Renal pelvis (tissue), 4 donors: ENCODE results near the gene ARIH2. TPM values are rescaled to one million over a fixed set of nuclear protein-coding genes. Genes with fewer than 3 reads are reported as not detected.

Source experiments
- DNase-seq: peaks from one replicate; pipeline ENCODE4 v3.0.0-alpha.2; 2013
- polyA plus RNA-seq, 3 donors: library from polyadenylated mRNA; unstranded; fragments of 120-200 nt; gene quantifications; one replicate each; pipeline ENCODE4 v1.2.1, GENCODE V29; 2013; ENCODE audit not compliant: insufficient read length in 3 of 3

ARIH2 gene
- polyA plus RNA-seq, 3 donors: 65.3 to 111 (median 94.8) TPM

DNA sequence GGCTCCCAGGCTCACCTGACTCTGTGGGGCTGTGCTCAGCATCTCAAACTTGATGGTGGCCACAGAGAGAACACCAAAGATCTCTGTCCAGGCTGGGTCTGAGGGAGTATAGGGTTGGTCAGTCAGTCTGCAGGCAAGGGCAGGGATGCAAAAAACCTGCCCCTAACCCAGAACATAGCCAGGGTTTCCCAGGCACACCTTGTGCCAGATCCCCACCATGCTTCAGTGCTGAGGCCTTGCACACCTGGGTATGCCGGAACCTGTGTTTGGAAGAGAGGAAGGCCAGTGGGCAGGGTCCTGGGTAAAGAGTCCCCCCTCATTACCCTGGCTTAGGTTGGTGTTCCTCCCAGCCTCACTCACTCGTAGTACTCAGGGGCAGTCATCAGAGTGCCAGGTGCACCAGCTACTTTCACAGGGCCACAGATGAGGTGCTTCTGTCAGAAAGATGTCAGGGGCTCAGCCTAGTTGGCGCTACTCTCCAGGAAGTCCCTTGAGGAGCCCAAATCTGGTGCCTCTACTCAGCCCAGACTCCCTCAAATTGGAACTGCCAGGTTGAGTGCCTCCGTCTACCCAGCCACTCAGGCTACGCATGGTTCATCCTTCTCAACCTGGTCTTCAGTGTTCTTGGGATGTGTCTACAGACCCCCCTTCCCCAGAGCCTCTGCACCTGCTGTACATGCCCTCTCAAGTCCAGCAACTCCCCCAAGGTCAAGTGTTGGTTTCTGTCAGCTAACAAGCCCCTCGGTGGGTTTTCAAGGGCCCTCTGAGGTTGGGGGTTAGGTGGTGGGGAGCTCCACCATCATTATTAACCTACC is 98.0 kb downstream of the ARIH2 start:
- no peak for DNase-seq

DNA sequence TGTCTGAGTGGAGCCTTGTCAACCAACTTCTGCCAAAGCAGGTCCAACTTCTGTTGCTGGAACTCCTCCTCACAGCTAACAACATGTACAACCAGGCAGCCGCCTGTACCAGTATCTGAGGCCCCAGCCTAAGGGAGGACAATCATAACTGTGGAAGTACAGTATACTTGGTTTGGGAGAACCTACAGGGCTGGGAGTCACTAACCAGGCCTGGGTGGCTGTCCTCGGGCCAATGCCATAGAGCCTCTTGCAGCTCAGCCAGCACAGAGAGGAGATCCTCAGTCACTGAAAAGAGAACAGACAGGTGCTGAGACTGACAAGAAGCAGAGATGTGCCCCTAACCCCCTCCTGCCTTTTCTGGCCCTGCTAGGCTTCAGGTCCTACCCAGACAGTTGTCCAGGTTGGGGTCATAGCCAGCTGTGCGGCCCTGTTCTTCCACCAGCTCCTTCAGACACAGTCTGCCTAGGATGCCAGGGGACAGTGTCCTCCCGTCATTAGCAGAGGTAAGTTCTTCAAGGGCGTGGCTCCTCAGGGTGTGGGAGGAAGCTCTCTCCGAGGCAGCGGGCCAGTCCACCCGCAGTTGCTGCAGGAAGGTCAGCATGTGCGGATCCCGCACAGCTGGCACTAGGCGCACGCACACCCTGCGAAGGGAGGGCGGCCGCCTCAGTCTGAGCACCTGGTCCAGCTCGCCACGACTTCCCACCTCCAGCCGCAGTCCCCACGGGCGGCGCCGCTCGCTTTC is 98.8 kb downstream of the ARIH2 start:
- no peak for DNase-seq

DNA sequence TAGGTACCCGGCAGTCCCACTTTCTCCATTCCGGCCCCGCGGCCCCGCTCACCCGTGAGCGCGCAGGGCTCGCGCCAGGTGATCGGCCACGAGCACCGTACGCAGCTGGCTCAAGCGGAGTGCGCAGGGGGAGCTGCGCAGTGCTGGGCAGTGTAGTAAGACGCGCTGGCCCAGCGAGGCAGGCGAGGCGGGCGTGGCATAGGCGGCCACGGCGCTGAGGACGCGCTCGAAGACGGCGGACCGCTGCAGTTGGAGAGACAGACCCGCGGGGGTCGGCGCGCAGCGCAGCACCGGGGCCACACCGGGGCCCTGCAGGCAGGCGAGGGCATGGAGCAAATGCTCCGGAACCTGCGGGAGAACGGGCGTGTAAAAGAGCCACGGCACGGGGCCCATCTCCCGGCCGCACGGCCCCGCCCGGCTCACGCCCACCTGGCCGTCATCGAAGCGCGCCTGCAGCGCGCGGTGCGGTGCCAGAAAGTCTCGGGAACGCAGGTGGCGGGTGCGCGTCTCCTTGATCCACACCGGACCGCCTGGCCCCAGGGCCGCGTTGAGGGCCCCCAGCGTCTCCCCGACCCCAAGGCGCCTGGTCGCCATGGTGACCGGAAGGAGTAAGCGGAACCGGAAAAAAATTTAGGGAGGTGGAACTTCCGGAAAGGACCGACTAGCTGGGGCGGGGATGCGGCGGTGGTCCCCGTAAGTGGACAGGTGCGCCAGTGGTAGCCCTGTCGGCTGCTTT is 99.5 kb downstream of the ARIH2 start, which contains the start of gene DALRD3:
Gene DALRD3 (minus strand): TSS at position 610 of the 736 bp plus-strand sequence. CDS start 16 bp downstream, at position 594.
- DNase-seq: peak; percentile 75

DNA sequence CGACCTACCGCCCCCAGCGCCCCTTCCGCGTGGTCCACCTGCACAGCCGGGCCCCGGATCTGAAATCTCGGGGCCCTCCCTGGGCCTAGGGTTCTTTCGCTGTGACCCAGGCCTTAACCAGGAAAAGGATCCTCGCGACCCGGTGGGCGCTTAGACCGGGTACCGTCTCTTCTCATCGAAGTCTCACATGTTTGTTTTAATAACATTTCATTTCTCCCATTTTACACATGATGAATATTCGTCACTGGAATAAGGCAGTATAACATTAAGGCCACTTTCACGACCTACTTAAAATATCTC is 100.0 kb downstream of the ARIH2 start:
- no peak for DNase-seq

DNA sequence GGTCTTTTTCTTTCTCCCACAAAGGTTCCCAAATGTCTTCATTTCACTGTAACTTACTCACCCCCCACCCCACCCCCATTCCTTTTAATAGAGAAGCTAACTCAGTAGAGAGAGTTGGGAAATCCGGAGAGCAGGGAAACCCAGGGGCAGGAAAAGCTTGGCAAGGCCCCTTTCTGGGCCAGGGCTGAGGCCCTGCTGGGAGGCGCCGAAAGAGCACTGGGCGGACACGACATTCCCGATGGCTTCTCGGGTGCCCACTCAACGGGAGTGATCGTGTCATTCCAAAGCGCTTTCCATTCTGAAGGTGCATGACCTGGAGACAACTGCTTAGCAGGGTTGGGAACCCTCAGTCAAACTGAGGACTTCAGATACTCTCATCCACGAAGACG is 101.3 kb downstream of the ARIH2 start:
- no peak for DNase-seq

DNA sequence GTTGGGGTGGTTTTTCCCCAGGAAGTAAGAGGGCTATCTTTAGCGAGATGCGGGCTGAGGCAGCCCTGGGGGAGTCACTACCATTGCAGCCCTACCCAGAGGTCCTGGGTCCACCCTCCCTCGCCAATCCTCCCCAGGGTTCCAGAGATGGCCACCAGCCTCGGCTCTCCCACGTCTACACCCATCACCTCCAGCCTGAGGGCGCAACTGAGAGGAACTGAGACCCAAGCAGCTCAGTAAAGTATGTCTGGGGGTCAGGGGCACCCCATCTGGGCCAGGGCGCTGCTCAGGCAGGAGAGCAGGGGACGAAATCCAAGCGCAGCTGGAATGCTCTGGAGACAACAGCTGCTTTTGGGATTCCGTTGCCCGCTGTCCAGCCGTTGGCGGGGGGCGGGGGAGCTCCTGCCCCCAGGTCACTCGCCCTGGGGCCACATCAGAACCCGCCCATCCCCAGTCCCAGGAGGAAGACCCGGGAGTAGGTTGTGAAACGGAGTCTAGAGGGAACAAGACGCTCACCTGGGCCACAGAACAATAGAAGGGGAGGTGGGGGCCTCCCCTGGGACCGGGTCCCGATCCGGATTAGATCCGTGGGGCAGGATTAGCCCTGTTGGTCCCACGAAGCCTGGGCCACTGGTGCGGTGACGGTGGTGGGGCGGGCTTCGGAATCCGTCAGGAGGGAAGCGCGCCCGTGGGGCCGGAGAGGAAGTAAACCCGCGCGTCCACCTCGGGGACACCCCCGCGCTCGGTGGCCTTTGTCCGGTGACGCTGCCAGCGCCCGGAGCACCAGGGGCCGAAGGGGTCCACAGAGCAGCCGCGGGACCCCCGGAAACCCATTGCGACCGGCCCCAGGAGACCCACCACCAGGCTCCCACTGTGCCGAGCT is 101.9 kb downstream of the ARIH2 start:
- peak; percentile 21 for DNase-seq

DNA sequence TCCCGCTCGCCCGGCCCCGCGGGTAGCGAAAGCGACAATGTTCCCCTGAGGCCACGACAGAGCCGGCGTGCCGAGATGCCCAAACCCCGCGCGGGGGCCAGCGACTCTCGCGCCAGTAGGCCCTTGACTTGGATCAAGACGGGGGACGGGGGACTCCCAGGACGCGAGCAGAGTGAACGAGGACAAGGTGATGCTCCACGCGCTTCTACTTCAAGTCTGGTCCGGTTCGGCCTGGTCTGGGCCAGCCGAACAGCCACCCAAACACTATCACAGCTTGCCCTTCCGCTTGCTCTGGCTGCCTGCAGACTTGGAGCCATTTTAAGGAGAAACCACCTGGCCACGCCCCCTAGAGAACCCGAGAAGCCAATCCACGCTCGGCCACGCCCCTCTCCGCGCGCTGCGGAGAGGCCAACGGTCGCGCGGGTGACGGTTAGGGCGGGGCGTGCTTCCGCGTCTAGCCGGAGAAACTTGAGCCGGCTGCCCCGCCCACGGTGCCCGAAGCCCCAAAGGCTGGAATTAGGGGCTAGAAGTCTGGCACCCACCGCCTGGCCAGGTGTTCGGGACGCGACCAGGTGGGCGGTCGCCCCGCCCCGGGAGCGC is 102.7 kb downstream of the ARIH2 start:
- DNase-seq: peak; percentile 98

DNA sequence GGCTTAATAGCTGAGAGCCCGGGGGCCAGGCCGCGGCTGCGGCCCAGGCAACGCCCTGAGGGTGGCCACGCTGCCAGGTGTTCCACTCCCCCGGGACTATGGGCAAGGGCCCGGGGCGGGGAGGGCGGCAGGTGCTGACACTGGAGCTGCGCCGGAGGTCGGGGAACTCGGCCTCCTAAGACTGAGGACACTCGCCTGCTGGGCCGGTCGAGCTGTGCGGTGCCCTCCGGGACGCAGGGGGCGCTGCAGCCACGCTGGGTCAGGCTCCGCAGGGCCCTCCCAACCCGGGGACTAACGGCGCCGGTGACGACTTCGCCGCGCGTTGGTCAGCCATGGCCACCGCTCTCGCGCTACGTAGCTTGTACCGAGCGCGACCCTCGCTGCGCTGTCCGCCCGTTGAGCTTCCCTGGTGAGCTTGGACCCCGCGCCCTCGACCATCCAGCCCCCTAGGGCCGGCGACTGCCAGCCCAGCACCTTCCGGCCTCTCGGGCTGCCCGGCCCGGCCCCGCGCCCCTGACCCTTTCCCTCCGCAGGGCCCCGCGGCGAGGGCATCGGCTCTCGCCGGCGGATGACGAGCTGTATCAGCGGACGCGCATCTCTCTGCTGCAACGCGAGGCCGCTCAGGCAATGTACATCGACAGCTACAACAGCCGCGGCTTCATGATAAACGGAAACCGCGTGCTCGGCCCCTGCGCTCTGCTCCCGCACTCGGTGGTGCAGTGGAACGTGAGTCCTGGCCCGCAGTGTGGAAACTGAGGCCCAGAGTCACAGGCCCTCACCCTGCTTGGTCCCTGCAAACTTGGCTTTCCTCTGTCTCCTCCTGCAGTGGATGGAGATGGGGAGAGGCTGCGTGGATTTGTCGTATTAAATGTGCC is 103.4 kb downstream of the ARIH2 start, which contains the start of gene NDUFAF3:
Gene NDUFAF3 (plus strand): TSS at position 309 of the 875 bp plus-strand sequence. CDS start 24 bp downstream, at position 333.
- peak; percentile 92 for DNase-seq

DNA sequence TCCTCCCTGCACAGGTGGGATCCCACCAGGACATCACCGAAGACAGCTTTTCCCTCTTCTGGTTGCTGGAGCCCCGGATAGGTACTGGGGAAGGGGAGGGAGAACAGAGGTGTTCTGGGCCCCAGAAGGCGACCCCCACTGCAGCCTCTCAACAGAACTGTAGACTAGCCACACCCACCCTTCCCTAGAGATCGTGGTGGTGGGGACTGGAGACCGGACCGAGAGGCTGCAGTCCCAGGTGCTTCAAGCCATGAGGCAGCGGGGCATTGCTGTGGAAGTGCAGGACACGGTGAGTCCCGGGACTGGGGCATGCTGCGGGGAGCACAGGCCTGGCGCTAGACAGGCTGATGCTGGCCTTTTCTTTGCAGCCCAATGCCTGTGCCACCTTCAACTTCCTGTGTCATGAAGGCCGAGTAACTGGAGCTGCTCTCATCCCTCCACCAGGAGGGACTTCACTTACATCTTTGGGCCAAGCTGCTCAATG is 104.1 kb downstream of the ARIH2 start:
- DNase-seq: no peak

DNA sequence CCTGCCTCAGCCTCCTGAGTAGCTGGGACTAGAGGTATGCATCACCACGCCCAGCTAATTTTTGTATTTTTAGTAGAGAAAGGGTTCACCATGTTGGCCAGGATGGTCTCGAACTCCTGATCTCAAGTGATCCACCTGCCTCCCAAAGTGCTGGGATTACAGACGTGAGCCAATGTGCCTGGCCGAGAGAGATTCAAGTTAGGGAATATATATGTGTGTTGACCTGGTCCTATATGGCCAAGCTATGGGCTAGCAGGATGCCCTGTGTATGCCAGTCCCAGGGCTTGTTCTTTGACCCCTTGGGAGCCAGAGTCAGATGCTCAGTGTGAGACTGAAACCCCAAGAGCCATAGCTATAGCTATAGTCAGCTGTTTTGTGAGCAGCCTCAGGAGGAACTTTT is 105.1 kb downstream of the ARIH2 start:
- no peak for DNase-seq

DNA sequence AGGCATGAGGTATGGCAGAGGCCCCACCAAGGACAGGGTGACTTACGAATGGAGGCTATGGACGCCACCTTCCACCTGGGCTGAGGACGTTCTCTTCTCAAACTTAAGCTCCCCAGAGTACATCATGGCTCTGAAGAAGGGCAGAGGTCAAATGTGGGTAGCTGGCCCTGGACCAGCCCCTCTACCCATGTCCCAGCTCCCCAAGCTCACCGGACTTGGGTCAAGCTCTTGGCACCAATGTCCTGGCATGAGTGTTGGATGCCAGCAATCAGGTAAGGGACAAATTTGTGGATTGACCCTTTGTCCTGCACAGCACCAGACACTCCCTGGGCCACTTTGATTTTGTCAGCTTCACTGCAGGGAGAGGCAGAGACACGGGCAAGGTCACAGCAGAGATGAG is 105.8 kb downstream of the ARIH2 start:
- DNase-seq: no peak

DNA sequence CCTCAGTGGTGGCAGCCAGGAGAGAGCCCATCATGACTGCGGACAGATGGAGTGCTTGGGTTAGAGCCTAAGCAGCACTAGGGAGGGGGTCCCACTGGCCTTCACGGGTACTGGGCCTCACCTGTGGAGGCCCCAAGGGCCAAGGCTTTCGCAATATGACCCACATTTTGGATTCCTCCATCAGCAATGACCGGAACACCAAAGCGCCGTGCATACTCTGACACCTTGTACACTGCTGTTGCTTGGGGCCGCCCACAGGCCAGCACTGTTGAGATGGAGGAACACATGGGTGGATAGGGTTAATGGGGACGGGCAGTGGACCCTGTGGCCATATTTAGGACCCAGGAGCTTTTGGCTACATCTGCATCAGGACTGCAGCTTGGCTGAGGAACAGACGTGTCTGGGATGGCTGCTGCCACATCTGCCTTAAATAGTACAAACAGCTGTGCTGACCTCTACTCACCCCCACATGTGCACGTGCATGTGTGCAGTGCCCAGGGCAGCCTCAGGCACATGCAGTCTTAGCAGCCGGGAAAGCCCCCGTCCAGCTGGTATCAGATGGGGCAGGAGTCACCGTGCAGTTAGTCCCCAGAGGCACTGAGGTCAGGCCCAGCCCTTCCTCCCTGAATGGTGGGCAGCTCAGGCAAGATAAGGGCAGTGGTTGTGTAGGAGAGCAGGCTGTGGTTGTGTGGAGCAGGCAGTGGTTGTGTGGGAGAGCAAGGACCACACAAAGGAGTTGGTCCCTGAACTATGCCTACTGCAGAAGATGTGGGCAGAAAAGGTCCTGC is 106.6 kb downstream of the ARIH2 start:
- DNase-seq: no peak

DNA sequence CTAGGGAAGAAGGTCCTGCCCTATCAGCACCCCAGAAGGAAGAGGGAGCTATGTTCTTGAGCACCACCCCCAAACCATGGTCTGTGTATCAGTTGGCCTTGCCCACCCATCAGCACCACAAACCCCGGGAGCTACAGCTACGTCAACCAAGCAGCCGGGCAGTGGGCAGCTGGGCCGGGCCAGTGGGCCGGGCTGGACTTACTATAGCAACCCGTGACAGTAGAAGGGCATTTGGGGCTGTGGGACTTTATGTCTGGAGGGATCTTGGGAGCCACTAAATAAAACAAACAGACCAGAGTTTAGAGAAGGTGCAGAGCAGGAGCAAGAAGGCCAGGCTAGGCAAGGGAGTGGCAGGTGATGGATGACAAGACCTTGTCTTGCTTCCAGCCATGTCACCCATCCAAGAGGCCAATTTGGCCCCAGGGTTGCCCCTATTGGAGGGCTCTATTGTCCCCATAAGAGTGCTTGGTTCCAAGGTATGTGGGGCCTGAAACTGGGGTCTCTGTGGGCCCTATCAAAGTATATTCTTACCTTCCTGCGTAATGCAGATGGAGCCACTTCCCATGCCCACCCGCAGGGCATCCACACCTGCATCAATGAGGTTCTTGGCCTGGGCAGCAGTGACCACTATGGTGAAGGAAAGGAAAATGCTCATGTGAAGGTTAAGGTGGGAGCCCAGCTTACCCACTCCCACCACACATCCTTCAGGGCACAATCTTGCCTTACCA is 107.3 kb downstream of the ARIH2 start:
- DNase-seq: no peak

DNA sequence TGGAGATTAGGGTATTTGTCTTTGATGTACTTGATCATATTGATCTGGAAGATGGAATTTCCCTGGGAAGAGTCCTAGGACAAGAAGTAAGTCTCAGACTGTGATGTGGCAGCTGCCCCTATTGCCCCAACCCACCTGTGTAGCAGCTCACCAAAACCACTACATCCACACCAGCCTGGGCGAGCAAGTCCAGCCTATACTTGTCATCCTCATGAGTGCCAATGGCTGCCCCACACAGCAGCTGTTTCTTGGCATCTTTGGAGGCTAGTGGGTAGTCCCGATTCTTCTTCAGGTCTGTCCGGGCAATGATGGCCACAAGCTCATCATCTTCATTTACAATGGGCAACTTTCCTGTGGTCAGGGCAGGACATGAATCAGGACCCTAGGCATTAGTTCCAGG is 107.9 kb downstream of the ARIH2 start:
- no peak for DNase-seq

DNA sequence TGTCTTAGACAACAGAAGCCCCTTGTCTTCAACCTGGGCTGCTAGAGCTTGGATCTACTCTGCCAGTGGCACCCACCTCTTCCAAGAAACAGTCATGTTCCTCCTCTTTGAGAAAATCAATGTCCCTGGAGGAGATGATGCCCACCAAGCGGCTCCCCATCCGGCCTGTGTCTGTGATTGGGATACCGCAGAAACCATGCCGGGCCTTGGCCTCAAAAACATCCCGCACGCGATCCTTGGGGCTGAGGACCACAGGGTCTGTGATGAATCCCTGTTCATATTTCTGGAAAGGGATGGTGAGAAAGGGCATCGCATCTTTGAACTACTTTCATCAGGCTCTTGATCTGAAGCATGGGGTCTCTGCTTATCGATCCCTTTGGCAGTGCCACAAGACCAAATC is 109.0 kb downstream of the ARIH2 start:
- DNase-seq: no peak

DNA sequence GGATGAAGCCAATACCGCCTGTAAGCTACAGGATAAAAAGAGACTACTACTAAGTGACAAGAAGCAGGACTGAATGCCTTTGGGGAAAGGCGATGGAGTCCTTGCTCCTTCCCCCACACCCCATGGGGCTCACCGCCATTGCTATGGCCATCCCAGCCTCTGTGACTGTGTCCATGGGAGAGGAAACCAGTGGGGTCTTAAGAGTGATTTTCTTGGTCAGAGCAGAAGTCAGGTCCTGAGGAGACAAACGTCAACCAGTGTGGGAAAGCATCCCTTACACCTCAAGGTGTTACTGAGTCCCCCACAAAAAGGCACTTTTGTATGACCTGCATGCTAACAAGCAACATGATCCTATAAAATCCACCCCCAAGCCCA is 109.6 kb downstream of the ARIH2 start:
- DNase-seq: no peak

DNA sequence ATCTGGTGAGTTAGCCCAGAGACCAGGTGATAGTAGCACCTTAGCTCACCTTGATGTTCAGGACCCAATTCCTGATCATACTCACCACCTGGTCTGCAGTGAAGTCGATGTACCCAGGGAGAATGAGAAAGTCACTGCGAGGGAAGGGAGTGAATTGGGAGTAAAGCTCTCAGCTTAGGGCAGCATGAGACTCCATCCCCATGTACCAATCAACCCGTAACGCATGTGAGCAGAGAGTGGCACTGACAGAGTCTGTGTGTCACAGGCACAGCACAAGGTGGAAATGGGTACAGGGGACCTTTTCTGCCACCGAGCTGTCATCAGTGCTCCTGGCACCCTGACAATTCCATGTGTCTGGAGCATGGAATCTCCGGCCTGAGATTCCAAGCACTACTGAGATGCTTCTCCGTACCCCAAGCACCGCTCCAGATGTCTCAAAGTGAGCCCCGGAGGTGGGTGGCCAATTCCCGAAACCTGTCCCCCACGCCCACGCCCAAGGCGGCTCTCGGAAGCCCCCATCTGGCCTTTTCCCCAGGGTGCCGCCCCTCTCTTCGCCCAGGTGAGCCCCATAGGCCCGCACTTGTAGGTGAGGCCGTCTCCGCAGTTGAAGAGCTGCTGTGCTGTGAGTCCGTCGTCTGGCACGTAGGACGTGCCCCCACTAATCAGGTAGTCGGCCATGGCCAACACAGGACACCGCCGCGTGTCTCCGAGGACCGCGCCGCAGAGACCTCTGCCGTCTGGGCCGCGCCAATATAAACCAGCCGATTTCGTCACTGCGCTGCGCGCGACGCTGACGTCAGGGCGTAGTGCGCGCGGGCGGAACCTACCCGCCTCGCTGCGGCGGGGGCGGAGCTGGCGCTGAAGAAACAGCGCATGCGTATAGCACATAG is 110.3 kb downstream of the ARIH2 start, which contains the start of gene IMPDH2:
Gene IMPDH2 (minus strand): TSS at position 726 of the 890 bp plus-strand sequence. CDS start 48 bp downstream, at position 678.
- DNase-seq: peak; percentile 93
